Caco-2 (cell line): Measurements from ENCODE around the gene MAN2A1. TPM values are rescaled to one million over a fixed set of nuclear protein-coding genes. Genes with fewer than 3 reads are reported as not detected.

Experiments used
- BruUV-seq: library from RNA; stranded (reverse); fragments of 400-500 nt; replicated peaks from 2 replicates; lab custom pipeline; 2021; lab: Mats Ljungman, UMichigan
- CTCF ChIA-PET: fragments of 300-600 bp; sonication (Branson Sonifier 250); formaldehyde crosslinking; loops from one replicate; lab custom pipeline; 2022; ENCODE audit warnings: antibody characterized with exemption; lab: Charles Lee
- POLR2A ChIA-PET: fragments of 300-600 bp; sonication (Branson Sonifier 250); formaldehyde crosslinking; loops from one replicate; lab custom pipeline; 2022; ENCODE audit warnings: antibody characterized with exemption; lab: Charles Lee
- DNase-seq, 2 experiments: peaks; one replicate each; pipeline versions ENCODE4 v3.0.0 to v3.0.0-alpha.2; 2020 to 2022
- H3K27me3 ChIP-seq: replicated peaks from 2 replicates; pipeline ENCODE4 v1.6.0; 2011; ENCODE audit warnings: low read length; ENCODE audit not compliant: control insufficient read depth, insufficient read depth
- H3K36me3 ChIP-seq: 2 replicates; pipeline ENCODE4 v1.5.1; 2011; ENCODE audit warnings: low read length; ENCODE audit not compliant: control insufficient read depth, insufficient read depth
- H3K4me1 ChIP-seq: fragments of 250-450 bp; sonication (Bioruptor Pico); 2 replicates; pipeline ENCODE4 v1.5.1; 2020; ENCODE audit warnings: mild to moderate bottlenecking
- H3K4me3 ChIP-seq: 2 replicates; pipeline ENCODE4 v1.5.1; 2011; ENCODE audit warnings: low read depth, mild to moderate bottlenecking, control low read depth, low read length
- H3K9me3 ChIP-seq: fragments of 250-450 bp; sonication (Bioruptor Pico); 2 replicates; pipeline ENCODE4 v1.5.1; 2020; ENCODE audit warnings: mild to moderate bottlenecking, moderate library complexity
- H3K27ac Mint-ChIP-seq: one replicate; pipeline ENCODE4 v1.8.0; 2022; ENCODE audit warnings: mixed read lengths; ENCODE audit not compliant: unreplicated experiment
- H3K27me3 Mint-ChIP-seq: one replicate; pipeline ENCODE4 v1.8.0; 2022; ENCODE audit warnings: mixed read lengths; ENCODE audit not compliant: insufficient read depth, unreplicated experiment
- H3K36me3 Mint-ChIP-seq: one replicate; pipeline ENCODE4 v1.8.0; 2022; ENCODE audit warnings: mild to moderate bottlenecking, mixed read lengths; ENCODE audit not compliant: insufficient read depth, unreplicated experiment
- H3K4me1 Mint-ChIP-seq: one replicate; pipeline ENCODE4 v1.8.0; 2022; ENCODE audit warnings: low read depth, mixed read lengths; ENCODE audit not compliant: unreplicated experiment
- H3K4me3 Mint-ChIP-seq: one replicate; pipeline ENCODE4 v1.8.0; 2022; ENCODE audit warnings: mild to moderate bottlenecking, moderate library complexity, mixed read lengths; ENCODE audit not compliant: unreplicated experiment
- H3K9me3 Mint-ChIP-seq: one replicate; pipeline ENCODE4 v1.8.0; 2022; ENCODE audit warnings: mixed read lengths; ENCODE audit not compliant: unreplicated experiment
- CTCF ChIP-seq, 2 experiments: fragments of 200-600 bp in 1 of 2; IDR thresholded peaks; 1 replicate in 1 of 2; 2 replicates in 1 of 2; pipeline versions ENCODE4 v1.5.1 to v1.8.0; 2011 to 2022; ENCODE audit warnings: antibody characterized with exemption in 1 of 2, control low read depth in 1 of 2, inconsistent platforms in 1 of 2, low read depth in 1 of 2, low read length in 1 of 2, mild to moderate bottlenecking in 1 of 2, moderate library complexity in 1 of 2; ENCODE audit not compliant: insufficient read depth in 1 of 2, severe bottlenecking in 1 of 2, unreplicated experiment in 1 of 2
- intact Hi-C: fragments of 100-400 bp; cut with micrococcal nuclease; formaldehyde crosslinking; loops from one replicate; pipeline ENCODE4 v1.10.0; 2022; ENCODE audit not compliant: unreplicated experiment
- total RNA-seq: library from RNA; stranded (reverse); gene quantifications from 2 replicates; pipeline ENCODE4 v1.2.3, GENCODE V29; 2022

The MAN2A1 gene
- total RNA-seq, 1 experiment from 2014 or later, result 57.3 TPM

GRCh38 chr5:109898269-109899162, 208.8 kb downstream of the MAN2A1 start:
- Histone ChIP-seq H3K9me3 (peaks cover 14% of the 10 kb centered on the region; the same call in 1 of the 2 replicates), H3K4me1 (peaks cover 34% of the 10 kb centered on the region), H3K4me3 (no peak overlapping the region), H3K36me3 (no peaks in the 10 kb centered on the region; the same call in 1 of the 2 replicates), H3K27me3 (no peaks in the 10 kb centered on the region)
- ChIA-PET CTCF (no interaction called here), POLR2A (no interaction called here)
- peaks cover 22% of the 10 kb centered on the region for H3K9me3 Mint-ChIP-seq
- intact Hi-C loops, result no loop called here
- DNase-seq, result no peak
- no TSS peak for BruUV-seq
- no peak overlapping the region for H3K27ac Mint-ChIP-seq
- H3K4me1 Mint-ChIP-seq, result peaks cover 24% of the 10 kb centered on the region
- TF ChIP-seq CTCF (IDR thresholded peaks at IDR 0.05; ENCODE audit: insufficient read depth in 1 of 2, low read depth in 1 of 2, low read length in 1 of 2, severe bottlenecking in 1 of 2, unreplicated experiment in 1 of 2), result no peak
- no peaks in the 10 kb centered on the region for H3K27me3 Mint-ChIP-seq
- no peak overlapping the region for H3K4me3 Mint-ChIP-seq
- no peaks in the 10 kb centered on the region for H3K36me3 Mint-ChIP-seq

- POLR2A ChIA-PET, result no interaction called here
- H3K27ac Mint-ChIP-seq, result no peak overlapping the region
Observed at GRCh38 chr5:109899163-109899535, 209.4 kb downstream of the MAN2A1 start.

DNA sequence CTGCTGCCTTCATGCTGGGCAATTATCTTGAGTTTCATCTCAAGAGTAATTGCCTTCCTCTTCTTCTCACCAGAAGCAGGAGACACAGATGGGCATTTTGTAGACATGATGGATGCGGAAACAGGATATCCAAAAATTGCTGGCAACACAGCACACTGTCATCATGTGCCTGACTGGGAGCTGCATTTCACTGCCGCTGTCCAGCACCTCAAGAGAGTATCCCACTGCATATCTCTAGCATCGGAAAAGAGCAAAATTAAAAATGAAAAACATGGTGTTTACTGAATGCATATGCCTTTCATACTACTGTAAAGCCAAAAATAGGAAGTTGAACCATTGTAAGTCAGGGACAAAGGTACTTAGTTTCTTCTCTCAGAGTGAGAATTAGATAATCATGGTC, 210.7 kb downstream of the MAN2A1 start:
- no peaks in the 10 kb centered on the region for H3K36me3 Mint-ChIP-seq
- Histone ChIP-seq H3K36me3 (no peaks in the 10 kb centered on the region; the same call in 1 of the 2 replicates), H3K9me3 (peaks cover 7% of the 10 kb centered on the region; the same call in 1 of the 2 replicates), H3K4me1 (peaks cover 39% of the 10 kb centered on the region), H3K27me3 (no peaks in the 10 kb centered on the region), H3K4me3 (no peak overlapping the region)
- no peak for TF ChIP-seq CTCF (IDR thresholded peaks at IDR 0.05; ENCODE audit: insufficient read depth in 1 of 2, low read depth in 1 of 2, low read length in 1 of 2, severe bottlenecking in 1 of 2, unreplicated experiment in 1 of 2)
- peak overlapping the region; percentile 68 for H3K27ac Mint-ChIP-seq
- peaks cover 7% of the 10 kb centered on the region for H3K9me3 Mint-ChIP-seq
- CTCF ChIA-PET, result no interaction called here
- peaks cover 24% of the 10 kb centered on the region for H3K4me1 Mint-ChIP-seq
- BruUV-seq, result no TSS peak
- POLR2A ChIA-PET, result no interaction called here
- no peak for DNase-seq
- no peaks in the 10 kb centered on the region for H3K27me3 Mint-ChIP-seq
- peak overlapping the region; percentile 25 for H3K4me3 Mint-ChIP-seq
- intact Hi-C loops, result no loop called here

More at GRCh38 chr5:109899163-109899535, 209.4 kb downstream of the MAN2A1 start:
- DNase-seq, result no peak
- intact Hi-C loops, result no loop called here
- no peaks in the 10 kb centered on the region for H3K27me3 ChIP-seq
- Mint-ChIP-seq H3K4me3 (no peak overlapping the region), H3K4me1 (peaks cover 24% of the 10 kb centered on the region), H3K27me3 (no peaks in the 10 kb centered on the region), H3K9me3 (peaks cover 15% of the 10 kb centered on the region), H3K36me3 (no peaks in the 10 kb centered on the region)
- BruUV-seq, result no TSS peak
- peaks cover 9% of the 10 kb centered on the region; the same call in 1 of the 2 replicates for H3K9me3 ChIP-seq
- CTCF ChIA-PET, result no interaction called here
- TF ChIP-seq CTCF (IDR thresholded peaks at IDR 0.05; ENCODE audit: insufficient read depth in 1 of 2, low read depth in 1 of 2, low read length in 1 of 2, severe bottlenecking in 1 of 2, unreplicated experiment in 1 of 2), result no peak
- no peak overlapping the region for H3K4me3 ChIP-seq
- peaks cover 35% of the 10 kb centered on the region for H3K4me1 ChIP-seq
- H3K36me3 ChIP-seq, result no peaks in the 10 kb centered on the region; the same call in 1 of the 2 replicates
